NB4 (cell line): ENCODE data around the gene PIPOX.

Experiments used
- DNase-seq: peaks from one replicate; pipeline ENCODE4 v3.0.0; 2010; ENCODE audit warnings: low read depth
- H3K4me3 ChIP-seq: one replicate; pipeline ENCODE4 v1.5.1; 2011; ENCODE audit warnings: mild to moderate bottlenecking, low read depth, low read length, moderate library complexity
- CTCF ChIP-seq: IDR thresholded peaks from one replicate; pipeline ENCODE4 v1.5.1; 2012; ENCODE audit warnings: low read depth, low read length
- MAX ChIP-seq: IDR thresholded peaks from 2 replicates; pipeline ENCODE4 v1.6.1; 2011; ENCODE audit warnings: low read depth, low read length
- MYC ChIP-seq: IDR thresholded peaks from 2 replicates; pipeline ENCODE4 v1.6.1; 2011; ENCODE audit warnings: low read depth, low read length
- POLR2A ChIP-seq: IDR thresholded peaks from 2 replicates; pipeline ENCODE4 v1.6.1; 2011; ENCODE audit warnings: mild to moderate bottlenecking; ENCODE audit not compliant: insufficient read length; ENCODE audit errors: extremely low read depth

Gene PIPOX

GRCh38 chr17:29074488-29074887 is 31.5 kb downstream of the PIPOX start:
- DNase-seq = no peak
- TF ChIP-seq MYC (no peak), MAX (no peak), CTCF (no peak), POLR2A (no peak)
- H3K4me3 ChIP-seq = no peak overlapping the region

GRCh38 chr17:29076087-29076486 is 33.1 kb downstream of the PIPOX start:
- H3K4me3 ChIP-seq = no peak overlapping the region
- no peak for TF ChIP-seq MYC
- no peak for TF ChIP-seq MAX
- TF ChIP-seq POLR2A = no peak
- no peak for TF ChIP-seq CTCF
- DNase-seq = no peak

- DNase-seq = no peak
- no peak overlapping the region for H3K4me3 ChIP-seq
- TF ChIP-seq POLR2A = no peak
- no peak for TF ChIP-seq MYC
- TF ChIP-seq CTCF = no peak
- no peak for TF ChIP-seq MAX
These were observed 33.8 kb downstream of the PIPOX start for GRCh38 chr17:29076722-29077121.

GRCh38 chr17:29077320-29077719 is 34.4 kb downstream of the PIPOX start:
- TF ChIP-seq MYC (no peak), POLR2A (no peak), CTCF (no peak), MAX (no peak)
- no peak overlapping the region for H3K4me3 ChIP-seq
- DNase-seq = no peak

GRCh38 chr17:29078183-29079045 is 35.5 kb downstream of the PIPOX start:
- H3K4me3 ChIP-seq = no peak overlapping the region
- DNase-seq = no peak

More at GRCh38 chr17:29078183-29079045, 35.5 kb downstream of the PIPOX start:
- TF ChIP-seq CTCF = no peak
- TF ChIP-seq MAX = no peak
- TF ChIP-seq MYC = no peak
- TF ChIP-seq POLR2A = no peak
